GM23338 (cell line): ENCODE data around the gene HELZ. TPM values are rescaled to one million over a fixed set of nuclear protein-coding genes. Genes with fewer than 3 reads are reported as not detected.

Experiments
- ATAC-seq: fragments of 200-7000 bp; cut with Tn5 transposase; 3 replicates; pipeline ENCODE4 v1.9.1; 2020
- DNase-seq: peaks from one replicate; pipeline ENCODE4 v3.0.0-alpha.2; 2015; ENCODE audit warnings: low spot score
- H2AFZ ChIP-seq: fragments of 200-600 bp; sonication (generic); 2 replicates; pipeline ENCODE4 v1.8.0; 2016; ENCODE audit warnings: antibody characterized with exemption, mild to moderate bottlenecking, moderate library complexity
- H3F3A ChIP-seq: fragments of 200-600 bp; sonication (generic); replicated peaks from 2 replicates; pipeline ENCODE4 v1.8.0; 2017; ENCODE audit warnings: antibody characterized with exemption, mixed run types, low read depth
- H3K27ac ChIP-seq: fragments of 200-600 bp; sonication (generic); 2 replicates; pipeline ENCODE4 v1.6.1; 2016; ENCODE audit warnings: low read depth
- H3K27me3 ChIP-seq: fragments of 200-600 bp; sonication (generic); 2 replicates; pipeline ENCODE4 v1.8.0; 2016; ENCODE audit warnings: mild to moderate bottlenecking, mixed run types, moderate library complexity; ENCODE audit not compliant: insufficient read depth
- H3K36me3 ChIP-seq: fragments of 200-600 bp; sonication (generic); 2 replicates; pipeline ENCODE4 v1.8.0; 2016; ENCODE audit warnings: mild to moderate bottlenecking; ENCODE audit not compliant: insufficient read depth
- H3K4me1 ChIP-seq: fragments of 200-600 bp; sonication (generic); 2 replicates; pipeline ENCODE4 v1.8.0; 2016; ENCODE audit warnings: mild to moderate bottlenecking, moderate library complexity; ENCODE audit not compliant: insufficient read depth
- H3K4me2 ChIP-seq: fragments of 200-600 bp; sonication (generic); 2 replicates; pipeline ENCODE4 v1.7.1; 2017; ENCODE audit warnings: mixed run types
- H3K4me3 ChIP-seq: fragments of 200-600 bp; sonication (generic); 2 replicates; pipeline ENCODE4 v1.6.1; 2016; ENCODE audit warnings: mixed run types
- H3K79me2 ChIP-seq: fragments of 200-600 bp; sonication (generic); replicated peaks from 2 replicates; pipeline ENCODE4 v1.8.0; 2017; ENCODE audit warnings: mild to moderate bottlenecking; ENCODE audit not compliant: insufficient read depth
- H3K9me2 ChIP-seq: fragments of 200-600 bp; sonication (generic); 2 replicates; pipeline ENCODE4 v1.8.0; 2017; ENCODE audit not compliant: insufficient read depth
- H4K20me1 ChIP-seq: fragments of 200-600 bp; sonication (generic); replicated peaks from 2 replicates; pipeline ENCODE4 v1.8.0; 2017; ENCODE audit warnings: mild to moderate bottlenecking; ENCODE audit not compliant: insufficient read depth
- H3K27ac Mint-ChIP-seq: 2 replicates; pipeline ENCODE4 v1.8.0; 2020; ENCODE audit warnings: inconsistent platforms, mild to moderate bottlenecking, moderate library complexity, mixed read lengths
- H3K27me3 Mint-ChIP-seq: 3 replicates; pipeline ENCODE4 v1.8.0; 2022; ENCODE audit warnings: low read depth, mild to moderate bottlenecking, moderate library complexity, mixed read lengths, inconsistent platforms; ENCODE audit not compliant: insufficient read depth, poor library complexity
- H3K36me3 Mint-ChIP-seq: 3 replicates; pipeline ENCODE4 v1.8.0; 2021; ENCODE audit warnings: low read depth, mild to moderate bottlenecking, inconsistent platforms, moderate library complexity, mixed read lengths
- H3K4me1 Mint-ChIP-seq: 3 replicates; pipeline ENCODE4 v1.8.0; 2020; ENCODE audit warnings: mild to moderate bottlenecking, inconsistent platforms, mixed read lengths
- H3K4me3 Mint-ChIP-seq: 3 replicates; pipeline ENCODE4 v1.8.0; 2021; ENCODE audit warnings: moderate library complexity, mild to moderate bottlenecking, inconsistent platforms, mixed read lengths
- H3K9me3 Mint-ChIP-seq: 3 replicates; pipeline ENCODE4 v1.8.0; 2020; ENCODE audit warnings: moderate library complexity, mild to moderate bottlenecking, inconsistent platforms, mixed read lengths
- CREB1 ChIP-seq: fragments of 250-450 bp; sonication (Bioruptor Pico); IDR thresholded peaks from 2 replicates; pipeline ENCODE4 v1.5.0; 2020; ENCODE audit warnings: low read depth, mild to moderate bottlenecking, moderate library complexity
- EZH2 ChIP-seq: fragments of 200-600 bp; sonication (generic); IDR thresholded peaks from one replicate; pipeline ENCODE4 v1.8.0; 2017; ENCODE audit warnings: antibody characterized with exemption, mild to moderate bottlenecking, low read depth; ENCODE audit not compliant: unreplicated experiment
- EZH2phosphoT487 ChIP-seq: fragments of 200-600 bp; sonication (generic); IDR thresholded peaks from one replicate; pipeline ENCODE4 v1.8.1; 2018; ENCODE audit warnings: antibody characterized with exemption; ENCODE audit not compliant: unreplicated experiment
- STAT1 ChIP-seq: IDR thresholded peaks from one replicate; pipeline ENCODE4 v1.6.1; 2016; ENCODE audit warnings: antibody characterized with exemption; ENCODE audit not compliant: unreplicated experiment
- ZNF114 ChIP-seq: fragments of 250-450 bp; sonication (Bioruptor Pico); IDR thresholded peaks from 2 replicates; pipeline ENCODE4 v1.5.0; 2020; ENCODE audit warnings: mild to moderate bottlenecking, moderate library complexity
- polyA plus RNA-seq: library from polyadenylated mRNA; unstranded; fragments of >200 nt; fragmentation: Nextera tagmentation; extraction: Ambion mirVana; gene quantifications from 2 replicates; pipeline ENCODE4 v1.2.1, GENCODE V29; 2016
- total RNA-seq: library from RNA; depleted of rRNA; stranded (reverse); fragments of >200 nt; shearing (Covaris generic); gene quantifications from 2 replicates; pipeline ENCODE4 v1.2.3, GENCODE V29; 2014
- TF ChIP-seq, protein P1 (sequence below), 2 experiments: fragments of 200-600 bp in 1 of 2; sonication (generic) in 1 of 2; conservative IDR thresholded peaks; 2 replicates each; pipeline versions ENCODE4 v1.5.1 to v1.6.1; 2016 to 2017; ENCODE audit warnings: antibody characterized with exemption in 2 of 2, low read depth in 2 of 2, mild to moderate bottlenecking in 2 of 2, moderate library complexity in 1 of 2

HELZ gene
- total and polyA plus RNA-seq, 2 experiments from 2014 or later = 38.9 to 62.0 TPM

DNA sequence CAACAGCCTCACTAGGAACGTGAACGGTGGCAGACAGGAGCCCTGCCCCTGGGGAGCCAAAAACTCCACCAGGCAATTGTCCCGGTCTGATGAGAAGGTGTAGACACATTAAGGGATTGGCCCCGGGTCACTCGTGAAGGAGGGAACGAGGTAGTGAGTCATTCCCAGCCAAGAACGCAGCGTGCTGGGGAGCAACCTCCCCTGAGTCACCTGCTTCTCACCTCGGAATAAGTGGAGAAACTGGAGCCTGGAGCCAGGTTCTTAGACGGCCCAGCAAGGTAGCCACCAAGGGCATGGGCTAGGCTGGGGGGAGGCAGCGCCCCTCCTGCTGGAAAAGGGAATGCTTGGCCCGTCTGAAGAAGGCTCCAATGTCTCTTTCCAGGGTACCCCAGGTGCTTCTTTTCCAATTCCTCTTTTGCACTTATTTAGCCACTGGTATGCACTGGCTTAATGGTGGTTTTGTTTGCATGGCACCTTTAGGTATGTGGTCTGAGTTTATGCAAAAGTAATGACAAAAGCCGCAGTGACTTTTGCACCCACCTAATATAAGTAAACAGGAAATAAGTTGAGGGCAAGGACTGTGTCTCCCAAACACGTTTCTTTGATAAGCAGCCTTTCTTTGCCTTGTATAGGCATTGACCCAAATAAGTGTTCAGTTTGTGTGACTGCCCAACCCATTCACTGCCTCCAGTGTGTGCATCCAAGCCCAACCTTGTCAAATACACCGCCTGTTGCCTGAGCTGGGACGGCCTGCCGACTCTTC, 1.8 kb upstream of the HELZ start:
- H3K4me3 Mint-ChIP-seq = peak overlapping the region; percentile 85
- H3K27ac Mint-ChIP-seq = peak overlapping the region; percentile 59; the same call in 1 of the 2 replicates
- Histone ChIP-seq H3K4me1 (peaks cover 17% of the 10 kb centered on the region), H2AFZ (peak overlapping the region; percentile 63), H3K27me3 (no peaks in the 10 kb centered on the region), H3K79me2 (peaks cover 26% of the 10 kb centered on the region), H3K9me2 (no peaks in the 10 kb centered on the region), H3F3A (peaks cover 8% of the 10 kb centered on the region; the same call in 1 of the 2 replicates), H3K27ac (peak overlapping the region; percentile 75), H3K4me2 (peak overlapping the region; percentile 95), H3K36me3 (no peaks in the 10 kb centered on the region), H3K4me3 (peak overlapping the region; percentile 94), H4K20me1 (no peaks in the 10 kb centered on the region)
- peaks cover 8% of the 10 kb centered on the region; the same call in 2 of the 3 replicates for H3K36me3 Mint-ChIP-seq
- no peaks in the 10 kb centered on the region for H3K9me3 Mint-ChIP-seq
- H3K4me1 Mint-ChIP-seq = peaks cover 23% of the 10 kb centered on the region
- no peak for TF ChIP-seq STAT1
- no peak for TF ChIP-seq ZNF114 (CRISPR knock-in tag)
- TF ChIP-seq CREB1 (CRISPR knock-in tag) = no peak
- TF ChIP-seq, protein P1, sequence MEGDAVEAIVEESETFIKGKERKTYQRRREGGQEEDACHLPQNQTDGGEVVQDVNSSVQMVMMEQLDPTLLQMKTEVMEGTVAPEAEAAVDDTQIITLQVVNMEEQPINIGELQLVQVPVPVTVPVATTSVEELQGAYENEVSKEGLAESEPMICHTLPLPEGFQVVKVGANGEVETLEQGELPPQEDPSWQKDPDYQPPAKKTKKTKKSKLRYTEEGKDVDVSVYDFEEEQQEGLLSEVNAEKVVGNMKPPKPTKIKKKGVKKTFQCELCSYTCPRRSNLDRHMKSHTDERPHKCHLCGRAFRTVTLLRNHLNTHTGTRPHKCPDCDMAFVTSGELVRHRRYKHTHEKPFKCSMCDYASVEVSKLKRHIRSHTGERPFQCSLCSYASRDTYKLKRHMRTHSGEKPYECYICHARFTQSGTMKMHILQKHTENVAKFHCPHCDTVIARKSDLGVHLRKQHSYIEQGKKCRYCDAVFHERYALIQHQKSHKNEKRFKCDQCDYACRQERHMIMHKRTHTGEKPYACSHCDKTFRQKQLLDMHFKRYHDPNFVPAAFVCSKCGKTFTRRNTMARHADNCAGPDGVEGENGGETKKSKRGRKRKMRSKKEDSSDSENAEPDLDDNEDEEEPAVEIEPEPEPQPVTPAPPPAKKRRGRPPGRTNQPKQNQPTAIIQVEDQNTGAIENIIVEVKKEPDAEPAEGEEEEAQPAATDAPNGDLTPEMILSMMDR (conservative IDR thresholded peaks at IDR 0.05; ENCODE audit: low read depth in 2 of 2) = peak; percentile 36; a peak in 3 of 4 replicates
- TF ChIP-seq EZH2phosphoT487 = no peak
- H3K27me3 Mint-ChIP-seq = peaks cover 21% of the 10 kb centered on the region
- peak; percentile 37 for ATAC-seq
- DNase-seq = peak; percentile 75

DNA sequence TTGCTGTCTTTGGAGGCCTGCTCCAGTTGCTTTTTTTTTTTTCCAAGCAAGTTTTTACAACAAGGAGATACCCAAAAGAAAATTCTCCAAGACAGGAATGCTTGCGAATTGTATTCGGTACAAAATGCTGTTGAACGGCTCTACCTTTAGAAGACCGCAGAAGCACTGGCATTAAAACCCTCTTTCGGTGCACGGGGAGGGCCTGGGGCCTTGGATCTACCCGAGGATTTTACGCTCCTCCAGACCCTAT, 1.3 kb upstream of the HELZ start:
- peak overlapping the region; percentile 94 for H3K4me3 ChIP-seq
- peaks cover 8% of the 10 kb centered on the region; the same call in 2 of the 3 replicates for H3K36me3 Mint-ChIP-seq
- no peaks in the 10 kb centered on the region for H3K27me3 ChIP-seq
- H4K20me1 ChIP-seq = no peaks in the 10 kb centered on the region
- DNase-seq (no peak), ATAC-seq (peak; percentile 15)
- peak overlapping the region; percentile 63 for H2AFZ ChIP-seq
- H3K4me1 Mint-ChIP-seq = peaks cover 23% of the 10 kb centered on the region
- H3K27ac Mint-ChIP-seq = peak overlapping the region; percentile 59; the same call in 1 of the 2 replicates
- peaks cover 17% of the 10 kb centered on the region for H3K4me1 ChIP-seq
- H3K27ac ChIP-seq = peak overlapping the region; percentile 68
- peaks cover 21% of the 10 kb centered on the region for H3K27me3 Mint-ChIP-seq
- H3K9me3 Mint-ChIP-seq = no peaks in the 10 kb centered on the region
- H3K36me3 ChIP-seq = no peaks in the 10 kb centered on the region
- peaks cover 31% of the 10 kb centered on the region for H3K79me2 ChIP-seq
- H3F3A ChIP-seq = peaks cover 8% of the 10 kb centered on the region; the same call in 1 of the 2 replicates
- H3K4me2 ChIP-seq = peak overlapping the region; percentile 95
- H3K4me3 Mint-ChIP-seq = peak overlapping the region; percentile 85
- TF ChIP-seq EZH2 = no peak
- no peak for TF ChIP-seq CREB1 (CRISPR knock-in tag)
- TF ChIP-seq ZNF114 (CRISPR knock-in tag) = no peak
- no peak for TF ChIP-seq EZH2phosphoT487
- no peak for TF ChIP-seq STAT1
- H3K9me2 ChIP-seq = no peaks in the 10 kb centered on the region
